NCI-H748 treated with DMSO at 0.1 percent for 48 hours (cell line): ENCODE data around the gene MYEF2.

Experiments
- DNase-seq: peaks from one replicate; lab custom pipeline; 2025; lab: John Stamatoyannopoulos, UW

The MYEF2 gene

DNA sequence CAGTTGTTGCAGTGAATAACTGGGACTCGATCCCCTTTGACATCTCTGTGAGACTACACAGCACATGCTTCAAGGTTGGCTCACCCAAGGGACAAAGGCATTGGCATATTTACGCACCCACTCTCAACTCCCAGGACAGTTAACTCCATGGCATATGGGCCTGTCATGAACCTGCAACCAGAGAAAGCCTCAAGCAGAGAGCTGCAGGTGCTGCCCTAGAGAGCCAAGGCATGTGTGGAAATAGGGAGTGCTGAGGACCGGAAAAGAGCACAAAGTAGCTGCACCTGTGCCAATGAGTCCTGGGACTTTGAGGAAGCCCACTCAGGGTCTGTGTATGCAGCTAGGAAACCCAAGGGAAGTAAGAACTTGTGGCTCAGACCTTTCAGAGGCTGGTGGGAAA, 90.3 kb downstream of the MYEF2 start:
- DNase-seq, result no peak

DNA sequence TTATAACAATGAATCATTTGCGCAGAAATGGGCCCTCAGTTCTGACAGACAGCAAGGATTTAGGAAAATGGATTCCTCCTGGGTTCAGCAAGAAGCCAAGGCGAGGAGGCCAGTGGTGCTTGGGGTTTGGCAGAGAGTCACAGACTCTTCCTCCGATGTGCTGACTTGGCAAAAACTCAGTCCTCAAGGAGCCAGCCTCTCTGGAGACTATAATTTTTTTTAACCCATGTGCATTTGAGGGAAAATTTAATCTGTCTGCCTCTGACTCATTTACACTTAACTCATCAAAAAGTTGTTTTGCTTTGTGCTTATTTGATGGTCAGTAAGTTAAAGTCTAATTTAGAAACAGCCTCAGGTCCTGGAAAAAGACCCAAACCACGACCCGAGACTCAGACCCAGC, 91.5 kb downstream of the MYEF2 start:
- DNase-seq, result no peak

DNA sequence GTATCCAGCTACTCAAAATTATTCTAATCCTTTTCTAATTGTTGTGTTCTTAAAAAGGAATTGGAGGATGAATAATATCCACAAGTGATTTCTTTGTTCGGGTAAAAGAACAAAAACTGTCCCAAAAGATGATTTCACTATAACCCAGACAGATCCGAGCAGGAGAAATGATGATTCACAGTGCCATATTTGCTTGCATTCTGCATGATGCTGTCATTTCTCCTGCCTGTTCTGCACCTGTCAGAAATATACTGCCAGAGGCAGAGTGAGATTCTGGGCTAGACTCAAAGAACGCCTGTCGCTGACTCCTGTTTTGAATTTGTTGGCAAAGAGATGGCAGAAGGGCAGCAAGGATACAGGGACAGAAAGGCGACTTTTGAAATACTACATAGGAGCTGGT, 92.0 kb downstream of the MYEF2 start:
- DNase-seq, result no peak

DNA sequence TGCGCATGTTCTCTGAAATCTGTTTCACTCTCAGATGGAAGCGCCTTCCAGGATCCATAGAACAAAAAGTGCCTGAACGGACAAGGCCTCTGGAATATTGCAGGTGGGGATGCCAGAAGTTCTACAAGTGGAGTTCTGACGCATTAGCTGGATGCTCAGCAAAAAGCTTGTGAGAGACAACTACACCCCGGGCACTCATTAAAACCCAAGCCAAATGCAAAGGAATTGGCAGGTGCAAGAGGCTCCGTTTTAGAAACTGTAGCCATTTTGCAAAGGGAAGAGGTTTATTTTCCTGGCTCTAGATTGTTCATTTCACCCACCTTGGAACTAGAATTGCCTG, 92.5 kb downstream of the MYEF2 start:
- DNase-seq, result no peak

DNA sequence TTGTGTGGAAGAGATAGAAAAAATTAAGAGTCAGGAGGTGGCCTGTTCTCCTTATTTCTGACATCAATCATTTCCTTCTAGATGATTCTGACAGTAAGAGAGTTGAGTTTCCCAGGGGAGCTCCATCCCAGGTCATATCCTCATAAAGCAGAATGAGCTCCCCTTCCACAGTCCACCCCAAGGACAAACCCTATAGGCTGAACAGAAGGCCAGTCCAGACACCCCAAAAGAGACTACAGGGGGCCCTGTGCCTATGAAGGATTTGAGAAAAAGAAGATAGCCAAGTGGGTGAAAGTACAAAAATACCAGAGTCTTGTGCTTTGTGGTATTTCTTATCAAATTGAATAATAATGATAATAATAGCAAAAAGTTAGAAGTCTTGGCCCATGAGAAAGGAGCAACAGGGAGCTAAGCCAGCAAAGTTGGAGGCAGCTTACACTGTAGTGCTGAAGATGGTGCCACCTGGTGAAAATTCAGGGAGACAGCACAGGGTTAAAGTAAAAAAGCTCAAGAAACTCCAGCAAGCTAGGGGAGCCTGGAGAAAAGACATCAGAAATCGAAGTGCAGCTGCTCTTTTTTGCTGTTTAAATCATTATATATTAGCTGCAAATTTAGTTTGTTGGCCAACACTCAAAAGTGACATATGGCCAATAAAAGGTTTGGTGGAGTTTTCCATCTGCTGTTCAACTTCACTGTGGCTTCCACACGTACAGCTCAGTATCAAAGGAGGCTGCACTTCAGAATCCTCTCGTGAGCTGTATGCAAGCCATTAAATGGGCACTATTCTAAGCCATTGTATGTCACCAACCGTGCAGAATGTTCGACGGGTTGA, 93.1 kb downstream of the MYEF2 start:
- DNase-seq, result peak; percentile 18
